ENCODE data around the gene OVCA2.

DNA sequence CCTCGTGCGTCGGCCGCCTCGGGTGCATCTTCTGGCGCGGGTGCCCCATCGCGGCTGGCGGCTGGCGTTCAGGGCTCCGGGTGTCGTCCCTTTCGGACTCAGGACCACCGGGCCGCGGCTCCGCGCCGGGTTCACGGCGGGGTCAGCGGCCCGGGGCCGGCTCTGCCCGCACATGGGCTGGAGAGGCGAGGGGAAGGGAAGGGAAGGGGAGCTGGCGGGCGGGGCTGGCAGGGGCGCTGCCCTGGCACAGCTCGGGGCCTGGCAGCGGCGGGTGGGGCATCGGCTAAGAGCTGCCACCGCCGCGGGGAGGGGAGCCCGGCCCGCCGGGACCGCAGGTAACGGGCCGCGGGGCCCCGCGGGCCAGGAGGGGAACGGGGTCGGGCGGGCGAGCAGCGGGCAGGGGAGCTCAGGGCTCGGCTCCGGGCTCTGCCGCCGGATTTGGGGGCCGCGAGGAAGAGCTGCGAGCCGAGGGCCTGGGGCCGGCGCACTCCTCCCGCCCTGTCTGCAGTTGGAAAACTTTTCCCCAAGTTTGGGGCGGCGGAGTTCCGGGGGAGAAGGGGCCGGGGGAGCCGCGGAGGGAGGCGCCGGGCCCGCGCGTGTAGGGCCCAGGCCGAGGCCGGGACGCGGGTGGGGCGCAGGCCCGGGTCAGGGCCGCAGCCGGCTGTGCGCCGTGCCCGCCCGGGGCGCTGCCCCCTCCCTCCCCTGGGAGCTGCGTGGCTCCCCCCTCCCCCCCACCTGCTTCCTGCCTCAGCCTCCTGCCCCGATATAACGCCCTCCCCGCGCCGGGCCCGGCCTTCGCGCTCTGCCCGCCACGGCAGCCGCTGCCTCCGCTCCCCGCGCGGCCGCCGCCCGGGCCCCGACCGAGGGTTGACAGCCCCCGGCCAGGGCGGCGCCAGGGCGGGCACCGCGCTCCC lies 13.7 kb downstream of the OVCA2 start:
- no peak for TF ChIP-seq CTCF (IDR thresholded peaks at IDR 0.05)
- TF ChIP-seq POLR2A (IDR thresholded peaks at IDR 0.05), result no peak
